M059J (cell line): ENCODE results near the gene GLIS2. TPM values are rescaled to one million over a fixed set of nuclear protein-coding genes. Genes with fewer than 3 reads are reported as not detected.

Experiments
- DNase-seq: peaks from one replicate; pipeline ENCODE4 v3.0.0-alpha.2; 2012; ENCODE audit warnings: low read depth
- total RNA-seq: library from RNA; depleted of rRNA; stranded (reverse); fragments of >200 nt; shearing (Covaris generic); gene quantifications from 2 replicates; pipeline ENCODE4 v1.2.3, GENCODE V29; 2014

Gene GLIS2
- total RNA-seq, 1 experiment from 2014 or later = 1.1 TPM

DNA sequence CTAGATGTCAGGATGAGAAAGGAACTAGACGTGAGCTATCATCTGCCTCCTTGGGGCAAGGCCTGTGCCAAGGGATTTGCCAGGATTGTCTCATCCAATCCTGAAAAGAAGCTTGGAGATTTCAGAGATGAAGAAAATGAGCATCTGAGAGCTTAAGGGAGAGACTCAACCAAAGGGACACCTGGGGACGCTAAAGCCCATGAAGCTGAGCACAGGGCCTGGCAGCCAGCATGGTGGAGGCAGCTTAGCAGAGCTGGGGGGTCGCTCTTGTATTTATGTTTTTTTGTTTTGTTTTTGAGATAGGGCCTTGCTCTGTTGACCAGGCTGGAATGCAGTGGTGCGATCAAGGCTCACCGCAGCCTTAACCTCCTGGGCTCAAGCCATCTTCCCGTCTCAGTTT lies 18.4 kb upstream of the GLIS2 start:
- no peak for DNase-seq

DNA sequence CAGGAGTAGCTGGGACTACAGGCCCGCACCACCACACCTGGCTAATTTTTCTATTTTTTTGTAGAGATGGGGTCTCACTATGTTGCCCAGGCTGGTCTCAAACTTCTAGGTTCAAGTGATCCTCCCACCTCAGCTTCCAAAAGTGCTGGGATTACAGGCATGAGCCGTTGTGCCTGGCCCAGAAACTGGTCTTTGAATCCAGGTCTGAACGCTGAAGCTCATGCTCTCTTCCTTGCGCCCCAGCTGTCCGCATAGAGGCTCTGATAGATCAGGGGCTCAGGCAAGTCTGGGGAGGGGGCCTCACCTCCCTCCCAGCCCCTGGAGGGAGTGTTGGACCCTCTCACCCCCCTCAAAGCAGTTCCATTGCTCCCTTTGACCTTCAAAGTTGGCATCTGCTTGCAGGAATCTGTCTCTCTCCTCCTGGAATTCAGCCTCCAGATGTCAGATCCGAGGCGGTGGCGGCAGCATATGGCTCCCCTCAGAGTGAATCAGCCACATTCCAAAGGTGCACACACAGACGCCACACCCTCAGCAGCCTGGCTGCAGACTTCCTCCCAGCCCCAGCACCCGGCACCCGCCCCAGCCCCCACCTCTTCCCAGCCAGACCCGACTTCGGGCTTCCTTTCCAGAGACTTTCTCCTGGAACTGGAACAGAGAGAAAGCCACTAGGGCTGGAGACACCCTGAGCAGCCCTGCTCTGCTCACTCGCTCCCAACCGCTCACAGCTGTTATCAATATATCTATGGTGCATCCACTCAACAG lies 16.9 kb upstream of the GLIS2 start:
- peak; percentile 92 for DNase-seq

DNA sequence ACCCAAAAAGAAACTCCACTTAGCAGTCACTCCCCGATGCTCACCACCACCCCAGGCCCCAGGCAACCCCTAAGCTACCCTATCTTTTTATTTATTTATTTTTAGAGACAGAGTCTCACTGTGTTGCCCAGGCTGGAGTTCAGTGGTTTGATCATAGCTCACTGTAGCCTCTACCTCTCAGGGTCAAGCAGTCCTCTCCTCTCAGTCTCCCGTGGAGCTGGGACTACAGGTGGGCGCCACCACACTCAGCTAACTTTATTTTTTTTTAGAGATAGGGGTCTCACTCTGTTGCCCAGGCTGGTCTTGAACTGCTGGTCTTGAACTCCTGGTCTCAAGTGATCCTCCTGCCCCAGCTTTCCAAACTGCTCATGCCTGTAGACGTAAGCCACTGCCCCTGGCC lies 14.7 kb upstream of the GLIS2 start:
- DNase-seq = no peak

GRCh38 chr16:4301968-4302367 lies 13.9 kb upstream of the GLIS2 start:
- no peak for DNase-seq

GRCh38 chr16:4303973-4304372 lies 11.9 kb upstream of the GLIS2 start:
- DNase-seq = no peak

- no peak for DNase-seq
Observed at GRCh38 chr16:4306470-4307214, 9.2 kb upstream of the GLIS2 start.

GRCh38 chr16:4307215-4308037 lies 8.4 kb upstream of the GLIS2 start:
- peak; percentile 79 for DNase-seq

- no peak for DNase-seq
Observed at GRCh38 chr16:4309102-4309832, 6.6 kb upstream of the GLIS2 start.

GRCh38 chr16:4309833-4310266 lies 6.0 kb upstream of the GLIS2 start:
- DNase-seq = peak; percentile 87

GRCh38 chr16:4313563-4314531 lies 2.0 kb upstream of the GLIS2 start:
- peak; percentile 24 for DNase-seq

DNA sequence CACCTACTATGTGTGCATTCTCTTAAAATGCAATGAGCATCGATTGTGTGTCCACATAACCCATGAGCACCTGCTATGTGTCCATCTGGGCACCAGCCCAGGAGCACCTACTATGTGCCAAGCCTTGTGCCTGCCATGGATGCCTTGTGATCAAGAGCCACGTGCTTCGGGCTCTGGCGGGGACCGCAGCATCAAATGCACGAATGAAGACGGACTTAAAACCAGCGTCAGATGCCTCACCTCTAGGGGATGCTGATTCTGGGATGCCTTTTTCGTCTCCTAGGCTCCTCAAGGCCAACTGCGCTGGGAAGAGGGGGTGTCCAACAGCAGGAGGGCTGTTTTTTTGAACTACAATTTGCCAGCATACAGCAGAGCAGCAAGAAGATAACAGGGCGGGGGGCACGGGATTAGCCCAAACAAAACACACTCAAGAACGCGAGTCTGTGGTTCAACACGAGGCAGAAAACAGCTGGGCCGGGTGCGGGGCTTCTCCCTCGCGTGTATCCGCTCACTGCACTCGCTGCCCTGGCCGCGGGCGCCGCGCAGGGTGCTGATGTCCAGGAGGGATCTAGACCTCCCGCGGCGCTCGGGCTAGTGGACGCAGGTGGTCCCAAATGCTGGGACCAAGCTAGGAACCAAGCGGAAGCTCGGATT lies 1.2 kb upstream of the GLIS2 start:
- peak; percentile 55 for DNase-seq

- peak; percentile 47 for DNase-seq
Observed at GRCh38 chr16:4316108-4316863, 419 bp downstream of the GLIS2 start.

- DNase-seq = peak; percentile 81
Observed at GRCh38 chr16:4316864-4317531, 1.1 kb downstream of the GLIS2 start.

- peak; percentile 61 for DNase-seq
Observed at GRCh38 chr16:4317532-4318450, 1.9 kb downstream of the GLIS2 start.

DNA sequence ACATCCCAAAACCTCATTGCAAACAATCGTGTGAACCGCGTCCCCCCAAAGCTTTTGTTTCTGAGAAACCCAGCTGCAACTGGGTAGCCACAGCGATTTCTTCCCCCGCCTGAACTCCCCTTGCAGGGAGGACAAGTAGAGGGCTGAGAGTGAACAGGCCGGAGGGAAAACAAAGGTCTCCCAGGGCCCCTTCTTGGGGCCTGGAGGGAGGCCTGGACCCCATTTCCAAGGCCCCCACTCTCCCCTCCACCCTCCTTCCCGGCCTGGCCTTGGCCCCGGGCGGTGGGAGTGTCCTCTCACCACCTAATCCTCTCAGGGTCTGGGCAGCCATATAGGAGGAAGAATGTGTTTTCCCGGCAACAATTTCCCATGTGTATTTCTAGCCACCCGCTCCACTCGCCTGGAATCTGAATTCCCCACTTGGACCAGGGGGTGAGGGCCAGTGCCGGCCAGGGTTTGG lies 2.6 kb downstream of the GLIS2 start:
- no peak for DNase-seq

- DNase-seq = no peak
Observed at GRCh38 chr16:4318967-4319366, 3.1 kb downstream of the GLIS2 start.
